Activated T-cell treated with anti-CD3 and anti-CD28 coated beads, Interleukin-2, amount 50 U/mL, for 24 hours (primary cell): ENCODE measurements around the gene TTC8.

Experiments used
- DNase-seq: peaks from one replicate; pipeline ENCODE4 v3.0.0-alpha.2; 2020
- H3K27ac Mint-ChIP-seq: 2 replicates; pipeline ENCODE4 v1.8.0; 2020; ENCODE audit warnings: mild to moderate bottlenecking, mixed read lengths
- H3K27me3 Mint-ChIP-seq: 2 replicates; pipeline ENCODE4 v1.8.0; 2020; ENCODE audit warnings: mixed read lengths
- H3K36me3 Mint-ChIP-seq: 2 replicates; pipeline ENCODE4 v1.8.0; 2020; ENCODE audit warnings: low read depth, mixed read lengths
- H3K4me1 Mint-ChIP-seq: 2 replicates; pipeline ENCODE4 v1.8.0; 2020; ENCODE audit warnings: low read depth, mixed read lengths
- H3K4me3 Mint-ChIP-seq: 2 replicates; pipeline ENCODE4 v1.8.0; 2020; ENCODE audit warnings: mild to moderate bottlenecking, moderate library complexity, mixed read lengths
- H3K9me3 Mint-ChIP-seq: 2 replicates; pipeline ENCODE4 v1.8.0; 2020; ENCODE audit warnings: mixed read lengths

The TTC8 gene

GRCh38 chr14:88868558-88869159 lies 44.2 kb downstream of the TTC8 start:
- peaks cover 2% of the 10 kb centered on the region for H3K36me3 Mint-ChIP-seq
- DNase-seq: no peak
- no peak overlapping the region for H3K4me3 Mint-ChIP-seq
- no peaks in the 10 kb centered on the region for H3K27me3 Mint-ChIP-seq
- no peaks in the 10 kb centered on the region for H3K9me3 Mint-ChIP-seq
- H3K27ac Mint-ChIP-seq: no peak overlapping the region
- H3K4me1 Mint-ChIP-seq: no peaks in the 10 kb centered on the region

GRCh38 chr14:88870777-88871176 lies 46.3 kb downstream of the TTC8 start:
- no peaks in the 10 kb centered on the region for H3K4me1 Mint-ChIP-seq
- no peak overlapping the region for H3K27ac Mint-ChIP-seq
- no peak overlapping the region for H3K4me3 Mint-ChIP-seq
- H3K36me3 Mint-ChIP-seq: peaks cover 2% of the 10 kb centered on the region
- no peak for DNase-seq
- H3K9me3 Mint-ChIP-seq: no peaks in the 10 kb centered on the region
- H3K27me3 Mint-ChIP-seq: no peaks in the 10 kb centered on the region

- Mint-ChIP-seq H3K36me3 (peaks cover 2% of the 10 kb centered on the region), H3K4me1 (no peaks in the 10 kb centered on the region), H3K27me3 (no peaks in the 10 kb centered on the region), H3K27ac (no peak overlapping the region), H3K4me3 (no peak overlapping the region), H3K9me3 (no peaks in the 10 kb centered on the region)
- no peak for DNase-seq
These were observed 47.0 kb downstream of the TTC8 start for GRCh38 chr14:88871429-88871828.

- H3K27ac Mint-ChIP-seq: no peak overlapping the region
- H3K9me3 Mint-ChIP-seq: no peaks in the 10 kb centered on the region
- H3K36me3 Mint-ChIP-seq: peaks cover 2% of the 10 kb centered on the region
- DNase-seq: no peak
- no peaks in the 10 kb centered on the region for H3K4me1 Mint-ChIP-seq
- H3K4me3 Mint-ChIP-seq: no peak overlapping the region
- H3K27me3 Mint-ChIP-seq: no peaks in the 10 kb centered on the region
These were observed 48.5 kb downstream of the TTC8 start for GRCh38 chr14:88872976-88873375.

GRCh38 chr14:88877192-88877591 lies 52.7 kb downstream of the TTC8 start:
- Mint-ChIP-seq H3K27me3 (no peaks in the 10 kb centered on the region), H3K36me3 (peaks cover 25% of the 10 kb centered on the region), H3K4me3 (no peak overlapping the region), H3K27ac (no peak overlapping the region), H3K4me1 (no peaks in the 10 kb centered on the region), H3K9me3 (peaks cover 11% of the 10 kb centered on the region)
- DNase-seq: no peak

GRCh38 chr14:88879022-88879421 lies 54.6 kb downstream of the TTC8 start:
- peaks cover 24% of the 10 kb centered on the region for H3K9me3 Mint-ChIP-seq

DNA sequence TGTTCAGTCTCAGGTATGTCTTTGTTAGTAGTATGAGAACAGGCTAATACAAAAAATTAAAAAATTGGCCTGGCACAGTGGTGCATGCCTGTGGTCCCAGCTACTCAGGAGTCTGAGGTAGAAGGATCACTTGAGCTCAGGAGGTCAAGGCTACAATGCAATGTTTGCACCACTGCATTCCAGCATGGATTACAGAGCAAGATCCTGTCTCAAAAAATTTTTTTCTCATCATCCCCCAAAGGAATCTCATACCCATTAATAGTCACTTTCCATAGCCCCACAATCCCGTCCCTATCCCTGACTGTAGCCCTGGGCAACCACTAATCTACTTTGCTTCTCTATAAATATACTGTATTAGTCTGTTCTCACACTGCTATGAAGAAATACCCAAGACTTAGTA lies 57.8 kb downstream of the TTC8 start:
- Mint-ChIP-seq H3K36me3 (peaks cover 31% of the 10 kb centered on the region), H3K27ac (no peak overlapping the region), H3K27me3 (peaks cover 27% of the 10 kb centered on the region), H3K4me3 (no peak overlapping the region), H3K9me3 (peaks cover 25% of the 10 kb centered on the region), H3K4me1 (no peaks in the 10 kb centered on the region)
- DNase-seq: no peak

More at GRCh38 chr14:88879022-88879421, 54.6 kb downstream of the TTC8 start:
- H3K27me3 Mint-ChIP-seq: peaks cover 2% of the 10 kb centered on the region
- peaks cover 31% of the 10 kb centered on the region for H3K36me3 Mint-ChIP-seq
- H3K4me1 Mint-ChIP-seq: no peaks in the 10 kb centered on the region
- DNase-seq: no peak
- H3K4me3 Mint-ChIP-seq: no peak overlapping the region
- no peak overlapping the region for H3K27ac Mint-ChIP-seq

- Mint-ChIP-seq H3K4me1 (no peaks in the 10 kb centered on the region), H3K9me3 (no peaks in the 10 kb centered on the region), H3K36me3 (no peaks in the 10 kb centered on the region), H3K4me3 (no peak overlapping the region), H3K27ac (no peak overlapping the region), H3K27me3 (peaks cover 42% of the 10 kb centered on the region)
- no peak for DNase-seq
These were observed 70.7 kb downstream of the TTC8 start for GRCh38 chr14:88895116-88895515.

- Mint-ChIP-seq H3K27me3 (peaks cover 23% of the 10 kb centered on the region), H3K36me3 (no peaks in the 10 kb centered on the region), H3K4me1 (no peaks in the 10 kb centered on the region), H3K27ac (no peak overlapping the region), H3K4me3 (no peak overlapping the region), H3K9me3 (peaks cover under 1% of the 10 kb centered on the region)
- no peak for DNase-seq
These were observed 76.7 kb downstream of the TTC8 start for GRCh38 chr14:88901189-88901588.

GRCh38 chr14:88901991-88902390 lies 77.5 kb downstream of the TTC8 start:
- Mint-ChIP-seq H3K36me3 (no peaks in the 10 kb centered on the region), H3K9me3 (peaks cover 4% of the 10 kb centered on the region), H3K4me1 (no peaks in the 10 kb centered on the region), H3K27ac (no peak overlapping the region), H3K4me3 (no peak overlapping the region), H3K27me3 (peaks cover 20% of the 10 kb centered on the region)
- no peak for DNase-seq

DNA sequence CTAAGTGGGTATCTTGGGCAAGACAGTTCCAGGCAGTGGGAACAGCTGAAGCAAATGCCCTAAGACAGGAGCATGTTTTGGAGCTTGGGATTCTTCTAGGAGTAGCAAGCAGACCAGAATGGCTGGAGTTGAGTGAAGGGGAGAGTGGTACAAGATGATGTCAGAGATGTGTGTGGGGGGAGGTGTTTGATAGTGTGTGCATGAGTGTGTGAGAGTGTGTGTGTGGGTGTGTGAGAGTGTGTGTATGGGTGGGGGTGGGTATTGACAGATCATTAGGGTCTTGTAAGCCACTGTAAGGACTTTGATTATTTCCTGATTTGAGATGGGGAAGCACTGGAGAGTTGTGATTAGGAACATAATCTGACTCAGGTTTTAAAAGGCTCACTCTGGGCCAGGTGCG lies 78.4 kb downstream of the TTC8 start:
- Mint-ChIP-seq H3K4me3 (no peak overlapping the region), H3K27ac (no peak overlapping the region), H3K27me3 (peaks cover 23% of the 10 kb centered on the region), H3K36me3 (no peaks in the 10 kb centered on the region), H3K4me1 (no peaks in the 10 kb centered on the region), H3K9me3 (peaks cover 4% of the 10 kb centered on the region)
- no peak for DNase-seq

DNA sequence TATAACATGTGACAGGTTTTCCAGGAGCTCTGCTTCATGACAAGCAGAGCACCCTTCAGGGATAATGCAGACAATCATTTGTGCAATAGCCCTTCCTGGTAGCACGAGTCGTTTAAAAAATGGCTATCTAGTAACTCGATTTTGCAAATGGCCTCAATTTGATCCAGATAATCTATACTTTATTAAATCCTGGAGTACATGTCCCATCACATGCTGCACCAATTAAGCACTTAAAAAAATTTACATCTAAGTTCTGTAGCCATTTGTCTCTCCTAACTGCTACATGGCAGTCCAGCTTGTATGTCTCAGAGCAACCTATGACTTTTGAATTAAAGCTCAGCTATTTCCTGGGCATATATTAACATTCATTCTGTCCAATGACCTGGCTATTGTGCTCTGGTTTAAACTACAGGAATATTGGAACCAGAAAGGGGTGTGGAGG lies 79.8 kb downstream of the TTC8 start:
- H3K36me3 Mint-ChIP-seq: no peaks in the 10 kb centered on the region
- peaks cover 4% of the 10 kb centered on the region for H3K9me3 Mint-ChIP-seq
- H3K27ac Mint-ChIP-seq: no peak overlapping the region
- no peaks in the 10 kb centered on the region for H3K4me1 Mint-ChIP-seq
- H3K4me3 Mint-ChIP-seq: no peak overlapping the region
- no peak for DNase-seq
- peaks cover 29% of the 10 kb centered on the region for H3K27me3 Mint-ChIP-seq

DNA sequence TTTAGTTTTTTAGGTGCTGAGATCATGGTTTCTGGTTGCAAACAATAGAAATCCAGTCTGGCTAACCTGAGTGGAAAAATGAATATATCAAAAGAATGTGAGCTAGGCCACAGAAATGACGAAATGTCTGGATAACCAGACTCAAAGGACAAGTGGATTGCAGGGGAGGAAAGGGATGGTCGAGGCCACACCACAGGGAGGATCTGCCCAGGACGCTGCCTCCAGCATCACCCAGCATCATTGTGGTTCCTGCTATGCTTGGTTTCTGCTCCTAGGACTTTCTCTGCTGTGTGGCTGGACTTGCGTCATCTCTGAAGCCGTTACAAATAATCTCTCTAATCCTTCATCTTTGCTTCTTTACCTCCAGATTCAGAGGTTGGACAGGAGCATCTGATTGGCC lies 80.4 kb downstream of the TTC8 start:
- Mint-ChIP-seq H3K27ac (no peak overlapping the region), H3K27me3 (peaks cover 23% of the 10 kb centered on the region), H3K4me3 (no peak overlapping the region), H3K4me1 (no peaks in the 10 kb centered on the region), H3K9me3 (peaks cover 4% of the 10 kb centered on the region), H3K36me3 (no peaks in the 10 kb centered on the region)
- DNase-seq: no peak

DNA sequence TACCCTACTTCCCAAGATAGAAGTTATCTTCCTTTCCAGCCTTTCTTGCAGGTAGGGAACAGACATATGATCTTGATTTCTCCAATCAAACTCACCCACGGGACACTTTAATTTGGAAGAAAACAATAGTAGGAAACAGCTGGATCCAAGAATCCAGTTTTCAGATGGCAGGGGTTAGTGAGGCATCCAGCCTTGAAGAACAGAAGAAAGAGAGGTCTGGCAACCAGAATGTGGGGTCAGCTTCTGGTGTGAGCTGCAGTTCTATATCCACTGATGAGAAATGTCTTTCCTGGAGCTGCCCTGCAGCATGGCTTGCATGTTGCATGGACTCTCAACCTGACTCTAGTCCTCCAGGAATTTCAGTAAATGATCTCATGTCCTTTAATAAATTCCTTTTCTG lies 83.8 kb downstream of the TTC8 start:
- peaks cover 12% of the 10 kb centered on the region for H3K27me3 Mint-ChIP-seq

DNA sequence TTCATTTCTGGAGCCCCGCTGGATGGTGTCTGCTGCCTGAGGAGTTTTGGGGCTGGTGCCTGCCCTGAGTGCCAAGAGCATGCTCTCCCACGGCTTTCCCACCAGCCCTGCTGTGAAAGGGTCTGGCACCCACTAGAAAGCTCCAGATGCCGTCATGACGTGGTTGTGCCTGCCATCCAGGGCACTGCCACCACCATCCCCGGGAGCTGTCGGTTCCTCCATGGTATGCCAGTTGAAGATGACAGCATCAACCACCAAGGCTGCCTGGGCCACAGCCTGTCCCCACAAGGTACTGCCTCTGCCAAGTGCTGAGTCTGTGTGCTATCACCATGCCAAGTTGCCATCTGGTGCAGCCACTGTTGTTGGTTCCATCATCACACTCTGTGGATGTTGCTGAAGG lies 85.9 kb downstream of the TTC8 start:
- H3K4me1 Mint-ChIP-seq: no peaks in the 10 kb centered on the region
- H3K36me3 Mint-ChIP-seq: no peaks in the 10 kb centered on the region
- H3K27ac Mint-ChIP-seq: no peak overlapping the region
- no peak overlapping the region for H3K4me3 Mint-ChIP-seq
- no peak for DNase-seq
- peaks cover 4% of the 10 kb centered on the region for H3K9me3 Mint-ChIP-seq
- H3K27me3 Mint-ChIP-seq: peaks cover 16% of the 10 kb centered on the region

More for the DNA sequence above, 83.8 kb downstream of the TTC8 start:
- no peak for DNase-seq
- H3K4me1 Mint-ChIP-seq: no peaks in the 10 kb centered on the region
- H3K4me3 Mint-ChIP-seq: no peak overlapping the region
- peaks cover 4% of the 10 kb centered on the region for H3K9me3 Mint-ChIP-seq
- no peaks in the 10 kb centered on the region for H3K36me3 Mint-ChIP-seq
- H3K27ac Mint-ChIP-seq: no peak overlapping the region

DNA sequence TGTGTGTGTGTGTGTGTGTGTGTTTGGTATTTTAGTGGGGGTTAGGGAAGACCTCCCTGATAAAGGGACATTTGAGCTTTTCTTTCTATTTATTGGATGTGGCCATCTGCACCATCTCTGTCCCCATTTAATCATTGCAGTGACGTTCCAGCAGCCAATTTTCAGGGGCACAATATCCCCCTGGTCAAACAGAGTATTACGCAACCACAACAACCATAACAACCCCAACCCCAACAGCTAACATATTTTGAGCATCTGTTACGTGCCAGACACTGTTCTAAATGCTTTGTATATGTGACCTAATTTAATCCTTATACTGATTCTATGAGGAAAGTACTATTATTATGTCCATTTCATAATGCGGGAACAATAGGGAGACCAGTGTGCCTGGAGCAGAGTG lies 87.4 kb downstream of the TTC8 start:
- H3K9me3 Mint-ChIP-seq: no peaks in the 10 kb centered on the region
- H3K4me1 Mint-ChIP-seq: no peaks in the 10 kb centered on the region
- peaks cover 23% of the 10 kb centered on the region for H3K27me3 Mint-ChIP-seq
- no peak overlapping the region for H3K4me3 Mint-ChIP-seq
- DNase-seq: no peak
- no peaks in the 10 kb centered on the region for H3K36me3 Mint-ChIP-seq
- H3K27ac Mint-ChIP-seq: no peak overlapping the region
